HCT116 (cell line): ENCODE data around the gene TMEM35B. TPM values are rescaled to one million over a fixed set of nuclear protein-coding genes. Genes with fewer than 3 reads are reported as not detected.

Source experiments
- ATAC-seq: fragments of 200-7000 bp; cut with Tn5 transposase; 2 replicates; pipeline ENCODE4 v1.9.1; 2020; ENCODE audit warnings: mild to moderate bottlenecking, moderate library complexity
- BruUV-seq: library from RNA; stranded (reverse); fragments of 400-500 nt; replicated peaks from 2 replicates; lab custom pipeline; 2021; lab: Mats Ljungman, UMichigan
- CTCF ChIA-PET: fragments of 300-600 bp; sonication (Branson Sonifier 250); formaldehyde crosslinking; loops from one replicate; lab custom pipeline; 2021; ENCODE audit warnings: antibody characterized with exemption; lab: Charles Lee
- POLR2A ChIA-PET: fragments of 300-600, 350-600 bp; sonication (Branson Sonifier 250); formaldehyde crosslinking; loops from one replicate; lab custom pipeline; 2021; ENCODE audit warnings: antibody characterized with exemption; lab: Charles Lee
- RAD21 ChIA-PET, 2 experiments: fragments of 300-600 bp; sonication (Branson Sonifier 250); formaldehyde crosslinking; loops; one replicate each; lab custom pipeline; 2023; ENCODE audit warnings: low total read pairs in 2 of 2; ENCODE audit not compliant: uncharacterized antibody in 2 of 2, unreplicated experiment in 2 of 2, low non-redundant PET in 1 of 2; lab: Charles Lee
- DNase-seq: peaks from one replicate; pipeline ENCODE4 v3.0.0-alpha.2; 2010; ENCODE audit warnings: low read depth, low spot score
- H2AFZ ChIP-seq: fragments of 200-600 bp; shearing (Covaris generic), sonication (generic); 2 replicates; pipeline ENCODE4 v1.6.1; 2017; ENCODE audit warnings: low read depth, mixed run types, mixed read lengths, antibody characterized with exemption, low read length; ENCODE audit not compliant: poor library complexity, severe bottlenecking
- H3K27ac ChIP-seq: 2 replicates; pipeline ENCODE4 v1.5.1; 2012; ENCODE audit warnings: low read depth, low read length
- H3K27me3 ChIP-seq: fragments of 200-600 bp; sonication (generic); 2 replicates; pipeline ENCODE4 v1.6.1; 2016; ENCODE audit warnings: mixed run types, low read length, mixed read lengths; ENCODE audit not compliant: insufficient read depth
- H3K36me3 ChIP-seq, 2 experiments: fragments of 200-500 bp in 1 of 2; fragments of 200-600 bp in 1 of 2; sonication (Bioruptor generic) in 1 of 2; sonication (generic) in 1 of 2; 2 replicates each; pipeline versions ENCODE4 v1.5.1 to v1.6.1; 2014 to 2016; ENCODE audit warnings: low read length in 2 of 2, inconsistent platforms in 1 of 2, mixed read lengths in 1 of 2, mixed run types in 1 of 2; ENCODE audit not compliant: insufficient read depth in 2 of 2, control insufficient read depth in 1 of 2
- H3K4me1 ChIP-seq, 2 experiments: fragments of 200-600 bp in 1 of 2; sonication (generic) in 1 of 2; 2 replicates each; pipeline versions ENCODE4 v1.5.1 to v1.6.1; 2012 to 2017; ENCODE audit warnings: low read length in 2 of 2, inconsistent platforms in 1 of 2, mild to moderate bottlenecking in 1 of 2, mixed read lengths in 1 of 2, mixed run types in 1 of 2, moderate library complexity in 1 of 2; ENCODE audit not compliant: insufficient read depth in 2 of 2, control insufficient read depth in 1 of 2
- H3K4me2 ChIP-seq: fragments of 200-600 bp; sonication (generic); 2 replicates; pipeline ENCODE4 v1.6.1; 2017; ENCODE audit warnings: mixed run types, low read length, mixed read lengths
- H3K4me3 ChIP-seq, 2 experiments: fragments of 200-600 bp in 1 of 2; sonication (generic) in 1 of 2; replicated peaks in 1 of 2; 2 replicates each; pipeline ENCODE4 v1.5.1; 2011 to 2016; ENCODE audit warnings: low read length in 2 of 2, control low read depth in 1 of 2, low read depth in 1 of 2, mild to moderate bottlenecking in 1 of 2, mixed read lengths in 1 of 2, mixed run types in 1 of 2
- H3K79me2 ChIP-seq: fragments of 200-600 bp; sonication (generic); 2 replicates; pipeline ENCODE4 v1.6.1; 2017; ENCODE audit warnings: mild to moderate bottlenecking, mixed run types, low read length, moderate library complexity, mixed read lengths; ENCODE audit not compliant: insufficient read depth
- H3K9ac ChIP-seq: fragments of 200-600 bp; sonication (generic); 2 replicates; pipeline ENCODE4 v1.6.1; 2016; ENCODE audit warnings: low read length, mixed read lengths
- H3K9me2 ChIP-seq: fragments of 200-600 bp; sonication (generic), shearing (Covaris generic); 2 replicates; pipeline ENCODE4 v1.6.1; 2017; ENCODE audit warnings: mixed run types, mild to moderate bottlenecking, moderate library complexity; ENCODE audit not compliant: insufficient read depth
- H3K9me3 ChIP-seq, 2 experiments: fragments of 200-500 bp in 1 of 2; fragments of 200-600 bp in 1 of 2; sonication (Bioruptor generic) in 1 of 2; sonication (generic) in 1 of 2; 2 replicates each; pipeline ENCODE4 v1.6.1; 2014 to 2017; ENCODE audit warnings: low read length in 2 of 2, mixed read lengths in 2 of 2, inconsistent platforms in 1 of 2, low read depth in 1 of 2, mild to moderate bottlenecking in 1 of 2, mixed run types in 1 of 2, moderate library complexity in 1 of 2; ENCODE audit not compliant: control insufficient read depth in 1 of 2, insufficient read depth in 1 of 2
- H4K20me1 ChIP-seq: fragments of 200-600 bp; sonication (generic), shearing (Covaris generic); 2 replicates; pipeline ENCODE4 v1.6.1; 2017; ENCODE audit warnings: mixed run types, mild to moderate bottlenecking, moderate library complexity; ENCODE audit not compliant: insufficient read depth
- CBX3 ChIP-seq: IDR thresholded peaks from 2 replicates; pipeline ENCODE4 v1.6.1; 2012; ENCODE audit warnings: low read depth
- EGR1 ChIP-seq: IDR thresholded peaks from 2 replicates; pipeline ENCODE4 v1.6.1; 2012; ENCODE audit warnings: low read depth
- EZH2phosphoT487 ChIP-seq: fragments of 200-600 bp; IDR thresholded peaks from 2 replicates; pipeline ENCODE4 v1.6.1; 2018; ENCODE audit warnings: antibody characterized with exemption, borderline replicate concordance
- FOSL1 ChIP-seq: IDR thresholded peaks from 2 replicates; pipeline ENCODE4 v1.6.1; 2012; ENCODE audit warnings: low read depth
- JUND ChIP-seq: IDR thresholded peaks from 2 replicates; pipeline ENCODE4 v1.6.1; 2012
- POLR2A ChIP-seq: IDR thresholded peaks from 2 replicates; pipeline ENCODE4 v1.7.0; 2011; ENCODE audit warnings: borderline replicate concordance; ENCODE audit not compliant: insufficient read depth, insufficient read length; ENCODE audit errors: extremely low read depth
- SIN3A ChIP-seq: IDR thresholded peaks from 2 replicates; pipeline ENCODE4 v1.6.1; 2012; ENCODE audit warnings: low read depth
- SP1 ChIP-seq: IDR thresholded peaks from 2 replicates; pipeline ENCODE4 v1.6.1; 2012; ENCODE audit warnings: low read depth
- YY1 ChIP-seq: IDR thresholded peaks from 2 replicates; pipeline ENCODE4 v1.6.1; 2011; ENCODE audit warnings: low read length, low read depth, moderate library complexity, mild to moderate bottlenecking; ENCODE audit not compliant: insufficient replicate concordance; ENCODE audit errors: extremely low read depth
- ZFX ChIP-seq: fragments of 450-650 bp; IDR thresholded peaks from 2 replicates; pipeline ENCODE4 v1.6.1; 2017
- intact Hi-C: fragments of 100-400 bp; cut with micrococcal nuclease; formaldehyde crosslinking; loops from 2 replicates; pipeline ENCODE4 v1.10.0; 2022
- total RNA-seq: library from RNA; stranded (reverse); gene quantifications from one replicate; pipeline ENCODE4 v1.2.1, GENCODE V29; 2021; ENCODE audit not compliant: unreplicated experiment
- TF ChIP-seq, protein P1 (sequence below): IDR thresholded peaks from 2 replicates; pipeline ENCODE4 v1.6.1; 2011; ENCODE audit warnings: mild to moderate bottlenecking, low read length, moderate library complexity; ENCODE audit not compliant: insufficient replicate concordance; ENCODE audit errors: extremely low read depth
- TF ChIP-seq, protein P2 (sequence below), 3 experiments: fragments of 200-600 bp in 1 of 3; sonication (generic) in 1 of 3; IDR thresholded peaks in 2 of 3; conservative IDR thresholded peaks in 1 of 3; 2 replicates each; pipeline ENCODE4 v1.5.1; 2012 to 2017; ENCODE audit warnings: low read depth in 2 of 3, low read length in 2 of 3, antibody characterized with exemption in 1 of 3, borderline replicate concordance in 1 of 3, control low read depth in 1 of 3, mild to moderate bottlenecking in 1 of 3, mixed read lengths in 1 of 3, mixed run types in 1 of 3, moderate library complexity in 1 of 3; ENCODE audit not compliant: insufficient read depth in 1 of 3
- TF ChIP-seq, protein P3 (sequence below): IDR thresholded peaks from 2 replicates; pipeline ENCODE4 v1.6.1; 2012

The TMEM35B gene
- total RNA-seq, 1 experiment from 2014 or later: 14.6 TPM

DNA sequence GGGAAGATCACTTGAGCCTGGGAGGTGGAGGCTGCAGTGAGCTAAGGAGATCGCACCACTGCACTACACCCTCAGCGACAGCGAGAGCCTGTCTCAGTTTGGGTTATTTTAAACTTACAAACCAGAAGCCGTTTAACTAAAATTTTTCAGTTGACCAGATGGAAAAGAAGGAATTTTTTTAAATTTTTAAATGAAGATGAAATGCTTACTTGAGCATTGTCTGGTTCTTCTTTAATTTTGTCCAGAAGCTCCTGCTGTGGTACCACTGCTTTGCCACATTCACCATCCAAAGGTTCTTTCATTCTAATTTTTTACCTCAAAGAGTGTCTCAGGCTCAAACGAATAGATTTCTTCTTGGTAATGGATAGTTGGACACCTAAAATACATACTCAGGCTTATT is 45.2 kb upstream of the TMEM35B start:
- Histone ChIP-seq H3K9me2 (no peaks in the 10 kb centered on the region), H4K20me1 (no peaks in the 10 kb centered on the region), H3K27ac (peak overlapping the region; percentile 86; the same call in 1 of the 2 replicates)
- ATAC-seq: no peak
- TF ChIP-seq ZFX (no peak), EGR1 (no peak), POLR2A (no peak), SP1 (no peak)
- TF ChIP-seq, all 23 proteins: peak for 0
- ChIA-PET CTCF (interaction anchor here (1.6 kb wide), 1 partner anchor 178 kb away, joined by 4 read pairs; no protein-coding TSS in a partner anchor), RAD21 (no interaction called here), POLR2A (no interaction called here)
- intact Hi-C loops: no loop called here
- Histone ChIP-seq H3K27me3 (no peaks in the 10 kb centered on the region), H3K4me2 (peak overlapping the region; percentile 86), H3K9me3 (peaks cover 0 to 3% of the 10 kb centered on the region in 2 experiments; a peak in 1 of 4 replicates), H3K79me2 (peaks cover 3% of the 10 kb centered on the region), H2AFZ (no peak overlapping the region), H3K9ac (peak overlapping the region; percentile 79), H3K4me3 (peak overlapping the region; percentile 78 to 79), H3K4me1 (peaks cover 3 to 17% of the 10 kb centered on the region in 2 experiments; a peak in 3 of 4 replicates), H3K36me3 (no peaks in the 10 kb centered on the region)
- DNase-seq: no peak
- no TSS peak for BruUV-seq

DNA sequence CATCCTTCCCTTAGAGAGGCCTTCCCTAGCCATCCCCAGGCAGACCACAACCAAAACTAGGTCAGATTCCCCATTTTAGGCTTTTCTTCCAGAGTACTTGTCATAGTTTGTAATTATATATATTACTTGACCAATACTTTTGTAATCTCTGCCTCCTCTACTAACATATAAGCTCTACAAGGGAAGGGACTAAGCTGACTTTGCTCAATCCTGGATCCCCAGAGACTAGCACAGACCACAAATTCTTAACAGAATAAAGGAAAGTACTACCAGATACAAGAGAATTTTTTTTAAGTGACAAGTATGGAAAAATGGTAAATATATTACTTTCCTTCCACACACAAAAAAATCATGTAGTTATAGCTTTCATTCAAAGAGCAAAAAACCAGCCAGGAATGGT is 44.6 kb upstream of the TMEM35B start:
- Histone ChIP-seq H3K9ac (no peak overlapping the region), H3K79me2 (peaks cover 3% of the 10 kb centered on the region), H3K27me3 (no peaks in the 10 kb centered on the region), H3K9me2 (no peaks in the 10 kb centered on the region), H3K4me2 (peak overlapping the region; percentile 86; the same call in 1 of the 2 replicates), H3K27ac (no peak overlapping the region), H3K9me3 (peaks cover 0 to 3% of the 10 kb centered on the region in 2 experiments; a peak in 1 of 4 replicates), H3K4me3 (peak overlapping the region in 1 of 2 experiments; percentile 78; a peak in 1 of 4 replicates), H4K20me1 (no peaks in the 10 kb centered on the region), H2AFZ (no peak overlapping the region), H3K36me3 (no peaks in the 10 kb centered on the region), H3K4me1 (peaks cover 3 to 17% of the 10 kb centered on the region in 2 experiments; a peak in 3 of 4 replicates)
- intact Hi-C loops: no loop called here
- POLR2A ChIA-PET: no interaction called here
- DNase-seq (no peak), ATAC-seq (no peak)
- RAD21 ChIA-PET: no interaction called here
- no TSS peak for BruUV-seq
- CTCF ChIA-PET: interaction anchor here (1.6 kb wide), 1 partner anchor 177 kb away, joined by 4 read pairs; no protein-coding TSS in a partner anchor
- TF ChIP-seq, protein P1, sequence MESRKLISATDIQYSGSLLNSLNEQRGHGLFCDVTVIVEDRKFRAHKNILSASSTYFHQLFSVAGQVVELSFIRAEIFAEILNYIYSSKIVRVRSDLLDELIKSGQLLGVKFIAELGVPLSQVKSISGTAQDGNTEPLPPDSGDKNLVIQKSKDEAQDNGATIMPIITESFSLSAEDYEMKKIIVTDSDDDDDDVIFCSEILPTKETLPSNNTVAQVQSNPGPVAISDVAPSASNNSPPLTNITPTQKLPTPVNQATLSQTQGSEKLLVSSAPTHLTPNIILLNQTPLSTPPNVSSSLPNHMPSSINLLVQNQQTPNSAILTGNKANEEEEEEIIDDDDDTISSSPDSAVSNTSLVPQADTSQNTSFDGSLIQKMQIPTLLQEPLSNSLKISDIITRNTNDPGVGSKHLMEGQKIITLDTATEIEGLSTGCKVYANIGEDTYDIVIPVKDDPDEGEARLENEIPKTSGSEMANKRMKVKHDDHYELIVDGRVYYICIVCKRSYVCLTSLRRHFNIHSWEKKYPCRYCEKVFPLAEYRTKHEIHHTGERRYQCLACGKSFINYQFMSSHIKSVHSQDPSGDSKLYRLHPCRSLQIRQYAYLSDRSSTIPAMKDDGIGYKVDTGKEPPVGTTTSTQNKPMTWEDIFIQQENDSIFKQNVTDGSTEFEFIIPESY: no peak
- TF ChIP-seq, protein P2, sequence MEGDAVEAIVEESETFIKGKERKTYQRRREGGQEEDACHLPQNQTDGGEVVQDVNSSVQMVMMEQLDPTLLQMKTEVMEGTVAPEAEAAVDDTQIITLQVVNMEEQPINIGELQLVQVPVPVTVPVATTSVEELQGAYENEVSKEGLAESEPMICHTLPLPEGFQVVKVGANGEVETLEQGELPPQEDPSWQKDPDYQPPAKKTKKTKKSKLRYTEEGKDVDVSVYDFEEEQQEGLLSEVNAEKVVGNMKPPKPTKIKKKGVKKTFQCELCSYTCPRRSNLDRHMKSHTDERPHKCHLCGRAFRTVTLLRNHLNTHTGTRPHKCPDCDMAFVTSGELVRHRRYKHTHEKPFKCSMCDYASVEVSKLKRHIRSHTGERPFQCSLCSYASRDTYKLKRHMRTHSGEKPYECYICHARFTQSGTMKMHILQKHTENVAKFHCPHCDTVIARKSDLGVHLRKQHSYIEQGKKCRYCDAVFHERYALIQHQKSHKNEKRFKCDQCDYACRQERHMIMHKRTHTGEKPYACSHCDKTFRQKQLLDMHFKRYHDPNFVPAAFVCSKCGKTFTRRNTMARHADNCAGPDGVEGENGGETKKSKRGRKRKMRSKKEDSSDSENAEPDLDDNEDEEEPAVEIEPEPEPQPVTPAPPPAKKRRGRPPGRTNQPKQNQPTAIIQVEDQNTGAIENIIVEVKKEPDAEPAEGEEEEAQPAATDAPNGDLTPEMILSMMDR (IDR thresholded peaks at IDR 0.05 in 2 of 3, conservative IDR thresholded peaks at IDR 0.05 in 1 of 3; ENCODE audit: borderline replicate concordance in 1 of 3, insufficient read depth in 1 of 3, low read depth in 2 of 3, low read length in 2 of 3): no peak
- TF ChIP-seq EZH2phosphoT487 (no peak), YY1 (no peak), SIN3A (no peak), JUND (no peak), ZFX (no peak), POLR2A (no peak), CBX3 (no peak), FOSL1 (no peak)
- TF ChIP-seq, protein P3, sequence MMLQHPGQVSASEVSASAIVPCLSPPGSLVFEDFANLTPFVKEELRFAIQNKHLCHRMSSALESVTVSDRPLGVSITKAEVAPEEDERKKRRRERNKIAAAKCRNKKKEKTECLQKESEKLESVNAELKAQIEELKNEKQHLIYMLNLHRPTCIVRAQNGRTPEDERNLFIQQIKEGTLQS: no peak
